B cell (primary cell): ENCODE measurements around the gene MOB2.

Experiments used
- EZH2 ChIP-seq: IDR thresholded peaks from 2 replicates; pipeline ENCODE4 v1.6.1; 2012; ENCODE audit warnings: borderline replicate concordance, low read depth, mild to moderate bottlenecking, moderate library complexity, low read length; ENCODE audit not compliant: insufficient read depth, poor library complexity, severe bottlenecking
- TF ChIP-seq, protein P1 (sequence below): fragments of 200-600 bp; IDR thresholded peaks from one replicate; pipeline ENCODE4 v1.8.0; 2022; ENCODE audit warnings: antibody characterized with exemption, mild to moderate bottlenecking

- TF ChIP-seq EZH2, result no peak
- TF ChIP-seq, protein P1, sequence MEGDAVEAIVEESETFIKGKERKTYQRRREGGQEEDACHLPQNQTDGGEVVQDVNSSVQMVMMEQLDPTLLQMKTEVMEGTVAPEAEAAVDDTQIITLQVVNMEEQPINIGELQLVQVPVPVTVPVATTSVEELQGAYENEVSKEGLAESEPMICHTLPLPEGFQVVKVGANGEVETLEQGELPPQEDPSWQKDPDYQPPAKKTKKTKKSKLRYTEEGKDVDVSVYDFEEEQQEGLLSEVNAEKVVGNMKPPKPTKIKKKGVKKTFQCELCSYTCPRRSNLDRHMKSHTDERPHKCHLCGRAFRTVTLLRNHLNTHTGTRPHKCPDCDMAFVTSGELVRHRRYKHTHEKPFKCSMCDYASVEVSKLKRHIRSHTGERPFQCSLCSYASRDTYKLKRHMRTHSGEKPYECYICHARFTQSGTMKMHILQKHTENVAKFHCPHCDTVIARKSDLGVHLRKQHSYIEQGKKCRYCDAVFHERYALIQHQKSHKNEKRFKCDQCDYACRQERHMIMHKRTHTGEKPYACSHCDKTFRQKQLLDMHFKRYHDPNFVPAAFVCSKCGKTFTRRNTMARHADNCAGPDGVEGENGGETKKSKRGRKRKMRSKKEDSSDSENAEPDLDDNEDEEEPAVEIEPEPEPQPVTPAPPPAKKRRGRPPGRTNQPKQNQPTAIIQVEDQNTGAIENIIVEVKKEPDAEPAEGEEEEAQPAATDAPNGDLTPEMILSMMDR, result no peak
Observed at GRCh38 chr11:1498262-1498661, 11.7 kb upstream of the MOB2 start.
